WI38 (cell line): ENCODE measurements around the gene CD59.

Source experiments
- H3K4me3 ChIP-seq: 2 replicates; pipeline ENCODE4 v1.5.1; 2011; ENCODE audit warnings: low read depth, mild to moderate bottlenecking, control low read depth, low read length
- CTCF ChIP-seq: IDR thresholded peaks from 2 replicates; pipeline ENCODE4 v1.5.1; 2012; ENCODE audit warnings: low read depth, mild to moderate bottlenecking, control low read depth, low read length

The CD59 gene

GRCh38 chr11:33658195-33658900, 77.9 kb downstream of the CD59 start:
- TF ChIP-seq CTCF, result no peak
- H3K4me3 ChIP-seq, result no peak overlapping the region

- no peak for TF ChIP-seq CTCF
- H3K4me3 ChIP-seq, result no peak overlapping the region
Observed at GRCh38 chr11:33657757-33658156, 78.5 kb downstream of the CD59 start.

DNA sequence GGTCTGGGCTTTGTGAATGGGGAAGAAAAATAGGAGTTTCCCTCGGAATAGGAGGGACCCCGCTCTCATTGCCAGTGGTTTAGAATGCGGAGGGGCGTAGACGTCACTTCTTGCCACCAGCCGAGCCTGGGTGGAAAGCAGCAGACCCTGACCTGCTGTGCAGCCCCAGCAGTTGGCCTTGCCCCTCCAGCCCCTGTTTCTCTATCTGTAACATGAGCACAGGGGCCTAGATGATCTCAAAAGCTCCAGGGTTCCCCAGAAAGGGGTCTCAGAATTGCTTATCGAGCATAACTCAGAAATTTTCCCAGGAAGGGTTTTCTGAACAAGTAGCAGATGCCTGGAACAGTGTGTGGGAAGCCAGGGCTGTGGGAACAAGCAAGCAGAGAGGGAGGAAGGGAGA, 79.5 kb downstream of the CD59 start:
- no peak for TF ChIP-seq CTCF
- no peak overlapping the region for H3K4me3 ChIP-seq

- TF ChIP-seq CTCF, result no peak
- no peak overlapping the region for H3K4me3 ChIP-seq
Observed at GRCh38 chr11:33655842-33656600, 80.2 kb downstream of the CD59 start.

DNA sequence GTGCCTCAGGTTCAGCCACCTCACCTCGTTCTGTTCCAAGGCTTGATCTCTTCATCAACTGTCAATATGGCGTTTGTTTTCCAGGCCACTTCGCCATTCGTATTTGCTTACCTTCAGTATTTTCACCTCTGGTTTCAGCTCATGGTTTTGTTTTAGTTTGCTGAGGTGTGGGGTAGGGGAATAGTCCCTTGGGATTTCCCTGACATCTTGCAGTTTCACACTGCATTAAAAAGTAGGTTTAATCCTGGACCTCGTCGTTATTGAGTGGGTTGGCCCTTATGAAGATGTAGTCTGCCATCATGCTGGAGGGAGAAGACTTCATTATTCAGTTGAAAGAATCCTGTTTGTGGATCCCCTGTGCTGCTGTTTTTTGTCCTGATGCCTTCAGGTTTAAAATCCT, 81.6 kb downstream of the CD59 start:
- TF ChIP-seq CTCF, result no peak
- H3K4me3 ChIP-seq, result no peak overlapping the region
